WTC11 (cell line): ENCODE results near the gene TCF7L1.

Experiments
- E2F5 ChIP-seq: sonication (generic); formaldehyde crosslinking; IDR thresholded peaks from 2 replicates; pipeline ENCODE4 v1.8.1; 2022; ENCODE audit warnings: mild to moderate bottlenecking, moderate library complexity, missing genetic modification reagents
- FOXJ3 ChIP-seq: sonication (generic); formaldehyde crosslinking; IDR thresholded peaks from 2 replicates; pipeline ENCODE4 v1.9.0; 2021; ENCODE audit warnings: missing genetic modification reagents, mild to moderate bottlenecking, borderline replicate concordance
- FOXP4 ChIP-seq: sonication (generic); formaldehyde crosslinking; IDR thresholded peaks from 2 replicates; pipeline ENCODE4 v1.8.0; 2022; ENCODE audit warnings: mild to moderate bottlenecking, missing genetic modification reagents
- NFYB ChIP-seq: sonication (generic); formaldehyde crosslinking; conservative IDR thresholded peaks from 2 replicates; pipeline ENCODE4 v1.8.0; 2022; ENCODE audit warnings: low read depth, missing genetic modification reagents
- NR2C2 ChIP-seq: sonication (generic); formaldehyde crosslinking; IDR thresholded peaks from 2 replicates; pipeline ENCODE4 v1.8.0; 2022; ENCODE audit warnings: mild to moderate bottlenecking, missing genetic modification reagents
- SP1 ChIP-seq: sonication (generic); formaldehyde crosslinking; conservative IDR thresholded peaks from 2 replicates; pipeline ENCODE4 v1.8.1; 2022; ENCODE audit warnings: missing genetic modification reagents
- USF1 ChIP-seq: sonication (generic); formaldehyde crosslinking; IDR thresholded peaks from 2 replicates; pipeline ENCODE4 v1.8.0; 2022; ENCODE audit warnings: mild to moderate bottlenecking, missing genetic modification reagents
- ZNF232 ChIP-seq: sonication (generic); formaldehyde crosslinking; IDR thresholded peaks from 2 replicates; pipeline ENCODE4 v1.8.0; 2022; ENCODE audit warnings: mild to moderate bottlenecking, missing genetic modification reagents
- TF ChIP-seq, protein P1 (sequence below): fragments of 200-600 bp; IDR thresholded peaks from 2 replicates; pipeline ENCODE4 v1.8.0; 2022; ENCODE audit warnings: antibody characterized with exemption
- TF ChIP-seq, protein P2 (sequence below): sonication (generic); formaldehyde crosslinking; IDR thresholded peaks from 2 replicates; pipeline ENCODE4 v1.8.1; 2023; ENCODE audit warnings: mild to moderate bottlenecking, missing genetic modification reagents, moderate library complexity
- TF ChIP-seq, protein P3 (sequence below): sonication (generic); formaldehyde crosslinking; IDR thresholded peaks from 2 replicates; pipeline ENCODE4 v1.8.1; 2023; ENCODE audit warnings: mild to moderate bottlenecking, missing genetic modification reagents

- TF ChIP-seq NR2C2 (CRISPR knock-in tag) (no peak), ZNF232 (CRISPR knock-in tag) (no peak), NFYB (no peak), SP1 (CRISPR knock-in tag) (no peak), FOXJ3 (no peak), E2F5 (CRISPR knock-in tag) (no peak), USF1 (CRISPR knock-in tag) (no peak), FOXP4 (CRISPR knock-in tag) (no peak)
- TF ChIP-seq, protein P1, sequence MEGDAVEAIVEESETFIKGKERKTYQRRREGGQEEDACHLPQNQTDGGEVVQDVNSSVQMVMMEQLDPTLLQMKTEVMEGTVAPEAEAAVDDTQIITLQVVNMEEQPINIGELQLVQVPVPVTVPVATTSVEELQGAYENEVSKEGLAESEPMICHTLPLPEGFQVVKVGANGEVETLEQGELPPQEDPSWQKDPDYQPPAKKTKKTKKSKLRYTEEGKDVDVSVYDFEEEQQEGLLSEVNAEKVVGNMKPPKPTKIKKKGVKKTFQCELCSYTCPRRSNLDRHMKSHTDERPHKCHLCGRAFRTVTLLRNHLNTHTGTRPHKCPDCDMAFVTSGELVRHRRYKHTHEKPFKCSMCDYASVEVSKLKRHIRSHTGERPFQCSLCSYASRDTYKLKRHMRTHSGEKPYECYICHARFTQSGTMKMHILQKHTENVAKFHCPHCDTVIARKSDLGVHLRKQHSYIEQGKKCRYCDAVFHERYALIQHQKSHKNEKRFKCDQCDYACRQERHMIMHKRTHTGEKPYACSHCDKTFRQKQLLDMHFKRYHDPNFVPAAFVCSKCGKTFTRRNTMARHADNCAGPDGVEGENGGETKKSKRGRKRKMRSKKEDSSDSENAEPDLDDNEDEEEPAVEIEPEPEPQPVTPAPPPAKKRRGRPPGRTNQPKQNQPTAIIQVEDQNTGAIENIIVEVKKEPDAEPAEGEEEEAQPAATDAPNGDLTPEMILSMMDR, result no peak
- TF ChIP-seq, protein P2, sequence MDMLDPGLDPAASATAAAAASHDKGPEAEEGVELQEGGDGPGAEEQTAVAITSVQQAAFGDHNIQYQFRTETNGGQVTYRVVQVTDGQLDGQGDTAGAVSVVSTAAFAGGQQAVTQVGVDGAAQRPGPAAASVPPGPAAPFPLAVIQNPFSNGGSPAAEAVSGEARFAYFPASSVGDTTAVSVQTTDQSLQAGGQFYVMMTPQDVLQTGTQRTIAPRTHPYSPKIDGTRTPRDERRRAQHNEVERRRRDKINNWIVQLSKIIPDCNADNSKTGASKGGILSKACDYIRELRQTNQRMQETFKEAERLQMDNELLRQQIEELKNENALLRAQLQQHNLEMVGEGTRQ (CRISPR knock-in tag), result no peak
- TF ChIP-seq, protein P3, sequence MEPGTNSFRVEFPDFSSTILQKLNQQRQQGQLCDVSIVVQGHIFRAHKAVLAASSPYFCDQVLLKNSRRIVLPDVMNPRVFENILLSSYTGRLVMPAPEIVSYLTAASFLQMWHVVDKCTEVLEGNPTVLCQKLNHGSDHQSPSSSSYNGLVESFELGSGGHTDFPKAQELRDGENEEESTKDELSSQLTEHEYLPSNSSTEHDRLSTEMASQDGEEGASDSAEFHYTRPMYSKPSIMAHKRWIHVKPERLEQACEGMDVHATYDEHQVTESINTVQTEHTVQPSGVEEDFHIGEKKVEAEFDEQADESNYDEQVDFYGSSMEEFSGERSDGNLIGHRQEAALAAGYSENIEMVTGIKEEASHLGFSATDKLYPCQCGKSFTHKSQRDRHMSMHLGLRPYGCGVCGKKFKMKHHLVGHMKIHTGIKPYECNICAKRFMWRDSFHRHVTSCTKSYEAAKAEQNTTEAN (CRISPR knock-in tag), result no peak
Measured at GRCh38 chr2:85221067-85221691, 88.0 kb downstream of the TCF7L1 start.
